ENCODE results near the gene OR2A25.
"Not testable (repeated sequence)": the region's sequence is repeated elsewhere in the genome, so short reads cannot be mapped to it uniquely, and the experiment has no call there.

OR2A25 gene

DNA sequence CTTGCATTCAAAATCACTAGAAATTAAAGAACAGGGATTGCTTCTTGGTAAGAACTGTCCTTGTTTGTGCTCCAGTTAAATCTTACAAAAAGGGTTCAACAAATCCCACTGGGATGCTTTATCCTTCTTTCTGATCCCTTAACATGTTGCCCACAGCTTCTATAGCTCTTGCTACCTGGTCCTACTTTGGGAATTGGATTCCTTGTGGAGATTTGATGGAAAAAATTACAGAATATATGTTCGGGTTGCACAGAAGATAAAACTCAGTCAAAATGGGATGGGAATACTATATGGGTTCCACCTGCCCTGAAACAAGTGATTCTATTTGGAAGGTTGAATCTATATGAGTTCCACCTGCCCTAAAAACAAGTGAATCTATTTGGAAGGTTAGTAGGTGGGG, at the start of gene OR2A25:
OR2A25 (plus strand) TSS at position 301 of the 400 bp plus-strand sequence. CDS start 4,409 bp downstream, outside the sequence.
- DNase-seq = no peak

DNA sequence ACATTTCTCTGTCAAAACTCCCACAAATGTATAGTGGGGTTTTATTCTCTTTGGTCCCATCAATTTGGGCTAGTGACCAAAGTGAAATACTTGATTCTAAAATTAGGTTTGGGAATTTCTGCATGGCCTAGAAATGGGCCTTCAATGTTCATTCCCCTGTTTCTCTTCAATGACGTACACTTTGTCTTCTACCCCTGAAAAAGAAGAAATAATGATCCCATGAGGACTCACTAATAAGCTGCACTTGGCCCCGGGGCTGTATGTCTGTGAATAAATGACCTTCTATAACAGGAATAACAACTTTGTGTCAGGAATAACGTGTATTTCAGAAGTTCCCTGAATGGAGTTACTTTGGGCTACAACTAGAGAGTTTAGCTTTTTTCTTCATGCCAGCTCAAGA, 49.3 kb upstream of the OR2A25 start:
- DNase-seq = no peak

DNA sequence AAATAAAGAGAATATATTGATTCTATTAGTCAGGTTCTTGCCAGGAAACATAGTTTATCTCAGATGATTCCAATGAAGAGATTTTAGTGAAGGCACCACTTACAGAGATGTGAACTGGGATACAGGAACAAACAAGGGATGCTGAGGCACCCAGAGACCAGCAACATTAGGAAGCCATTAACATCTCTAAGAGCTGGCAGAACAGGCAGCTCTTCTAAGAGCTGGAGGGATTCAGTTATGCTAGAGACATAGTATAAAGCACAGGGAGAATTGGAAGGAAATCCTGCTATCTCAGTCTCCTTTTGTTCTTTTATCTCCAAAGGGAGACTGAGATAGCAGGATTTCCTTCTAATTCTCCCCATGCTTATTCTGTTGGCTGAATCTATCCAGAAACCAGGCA, 47.4 kb upstream of the OR2A25 start:
- no peak for DNase-seq

DNA sequence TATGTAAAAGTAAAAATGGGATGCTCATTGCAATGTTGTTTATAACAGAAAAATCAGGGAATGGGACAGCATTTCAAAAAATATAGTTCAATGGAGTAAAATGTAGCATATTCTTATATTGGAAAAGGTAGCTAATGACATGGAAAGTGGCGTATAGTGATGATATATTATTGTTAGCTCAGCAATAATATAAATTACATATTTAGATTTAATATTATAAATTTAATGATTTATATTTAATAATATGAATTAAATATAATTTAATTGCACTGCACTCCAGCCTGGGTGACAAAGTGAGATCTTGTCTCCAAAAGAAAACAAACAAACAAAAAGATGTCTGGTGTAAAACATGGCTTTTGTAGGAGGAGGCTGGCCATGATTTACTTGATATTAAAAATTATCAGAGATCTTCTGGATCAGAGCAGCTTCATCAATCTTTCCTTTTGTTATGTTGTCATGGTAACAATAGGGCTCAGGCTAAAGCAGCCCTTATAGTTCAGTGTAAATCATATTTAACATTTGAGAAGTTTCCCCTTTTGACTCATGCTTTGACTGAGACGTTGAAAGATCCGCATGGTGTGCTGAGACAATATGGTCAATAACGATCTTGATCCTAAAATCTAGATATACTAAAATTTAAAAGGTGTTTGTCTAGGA, 46.3 kb upstream of the OR2A25 start:
- DNase-seq = no peak

- DNase-seq = no peak
These were observed 45.4 kb upstream of the OR2A25 start for GRCh38 chr7:144024213-144024612.

- no peak for DNase-seq
These were observed 43.3 kb upstream of the OR2A25 start for GRCh38 chr7:144026203-144026883.

DNA sequence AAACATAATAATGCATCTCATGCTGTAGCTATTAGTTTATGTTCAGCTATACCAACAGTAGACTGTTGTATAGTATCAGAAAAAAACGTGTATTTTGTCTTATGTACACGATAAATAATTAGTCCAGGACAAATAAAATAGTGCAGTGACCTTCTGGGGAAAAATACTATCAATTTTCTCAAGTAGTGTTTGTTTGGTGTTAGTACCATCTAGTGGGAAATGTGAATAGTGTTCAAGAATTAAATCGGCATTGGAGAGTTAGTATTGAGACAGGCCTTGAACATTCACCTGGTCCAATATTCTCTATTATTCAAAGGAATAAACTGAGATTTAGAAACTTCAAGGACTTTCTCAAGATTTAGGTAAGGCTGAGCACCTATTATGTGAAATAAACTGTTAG, 42.5 kb upstream of the OR2A25 start:
- no peak for DNase-seq

- DNase-seq = no peak
These were observed 41.6 kb upstream of the OR2A25 start for GRCh38 chr7:144027974-144028373.

- no peak for DNase-seq
These were observed 41.1 kb upstream of the OR2A25 start for GRCh38 chr7:144028547-144028946.

- no peak for DNase-seq
These were observed 37.1 kb upstream of the OR2A25 start for GRCh38 chr7:144032516-144032915.

GRCh38 chr7:144032985-144033709, 36.5 kb upstream of the OR2A25 start:
- DNase-seq = no peak

DNA sequence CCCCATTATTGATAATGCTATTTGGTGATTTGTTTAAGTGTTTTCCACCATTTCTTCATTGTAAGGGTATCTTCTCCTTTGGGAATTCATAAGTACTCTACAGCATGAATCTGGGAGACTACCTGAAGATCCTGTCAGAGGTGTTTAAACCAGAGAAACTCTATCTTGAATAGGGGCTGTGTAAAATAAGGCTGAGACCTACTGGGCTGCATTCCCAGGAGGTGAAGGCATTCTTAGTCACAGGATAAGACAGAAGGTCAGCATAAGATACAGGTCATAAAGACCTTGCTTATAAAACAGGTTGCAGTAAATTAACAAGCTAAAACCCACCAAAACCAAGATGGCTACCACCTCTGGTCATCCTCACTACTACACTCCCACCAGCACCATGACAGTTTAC, 34.2 kb upstream of the OR2A25 start:
- DNase-seq = no peak

- no peak for DNase-seq
These were observed 33.2 kb upstream of the OR2A25 start for GRCh38 chr7:144036302-144036885.

- no peak for DNase-seq
These were observed 32.1 kb upstream of the OR2A25 start for GRCh38 chr7:144037414-144038035.

DNA sequence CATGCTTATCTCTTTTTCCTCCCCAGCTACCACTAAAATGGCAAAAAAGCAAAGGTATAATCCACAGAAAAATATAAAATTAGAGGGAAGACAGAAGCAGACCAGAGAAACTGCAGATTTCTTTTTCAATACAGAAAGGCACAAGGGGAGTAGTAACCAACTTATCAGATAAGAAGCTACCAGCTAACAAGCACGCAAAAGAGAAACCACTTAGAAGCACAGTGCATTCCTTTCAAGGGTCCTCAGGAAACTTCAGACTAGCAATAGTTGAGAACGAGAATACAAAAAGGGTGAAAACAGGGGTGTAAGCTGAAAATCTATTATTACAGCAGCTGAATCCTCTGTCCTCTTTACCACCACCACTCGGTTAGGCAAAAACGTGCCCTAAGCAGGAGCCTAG, 30.7 kb upstream of the OR2A25 start:
- no peak for DNase-seq

- no peak for DNase-seq
These were observed 21.0 kb upstream of the OR2A25 start, which contains the start of gene OR2A5 for GRCh38 chr7:144048648-144049047. Gene OR2A5 (plus strand): TSS chr7:144048948. CDS start chr7:144050402, 1,454 bp downstream.

DNA sequence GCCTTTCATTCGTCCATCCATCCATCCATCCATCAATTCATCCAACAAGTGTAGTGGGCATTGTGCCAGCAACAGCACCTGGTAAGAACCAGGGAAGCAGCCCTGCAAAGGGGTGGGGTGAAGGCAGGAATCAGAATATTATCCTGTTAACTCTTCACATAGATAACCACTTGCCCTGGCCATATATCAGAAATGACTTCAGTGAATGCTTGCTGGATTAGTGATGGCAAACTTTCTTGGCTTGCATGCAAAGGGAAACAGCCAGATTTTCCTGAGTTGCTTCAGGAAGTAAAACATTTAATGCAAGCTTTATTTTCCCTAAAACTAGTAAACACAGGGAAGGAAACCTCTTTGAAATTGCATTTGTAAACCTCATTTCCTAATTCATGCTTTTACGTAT, 20.1 kb upstream of the OR2A25 start:
- DNase-seq = no peak

DNA sequence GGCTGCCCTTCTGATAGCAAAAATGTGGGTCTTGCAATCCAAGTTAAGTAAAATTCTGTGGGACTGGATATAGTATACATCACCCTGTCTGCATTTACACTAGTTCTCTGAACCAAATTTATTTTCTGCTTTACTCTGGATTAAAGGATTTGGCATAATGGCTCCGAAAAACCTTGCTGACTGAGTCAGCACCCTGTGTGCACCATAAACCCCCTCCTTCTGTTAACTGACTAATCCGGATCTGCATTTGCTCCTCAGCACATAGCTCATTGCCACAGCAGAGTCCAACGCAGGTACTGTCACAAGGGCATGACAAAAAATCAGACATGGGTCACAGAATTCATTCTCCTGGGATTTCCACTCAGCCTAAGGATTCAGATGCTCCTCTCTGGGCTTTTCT, 19.5 kb upstream of the OR2A25 start:
- DNase-seq = no peak

DNA sequence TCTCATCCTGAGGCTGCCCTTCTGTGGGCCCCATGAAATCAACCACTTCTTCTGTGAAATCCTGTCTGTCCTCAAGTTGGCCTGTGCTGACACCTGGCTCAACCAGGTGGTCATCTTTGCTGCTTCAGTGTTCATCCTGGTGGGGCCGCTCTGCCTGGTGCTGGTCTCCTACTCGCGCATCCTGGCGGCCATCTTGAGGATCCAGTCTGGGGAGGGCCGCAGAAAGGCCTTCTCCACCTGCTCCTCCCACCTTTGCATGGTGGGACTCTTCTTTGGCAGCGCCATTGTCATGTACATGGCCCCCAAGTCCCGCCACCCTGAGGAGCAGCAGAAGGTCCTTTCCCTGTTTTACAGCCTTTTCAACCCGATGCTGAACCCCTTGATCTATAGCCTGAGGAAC, 18.7 kb upstream of the OR2A25 start:
- not testable (repeated sequence) for DNase-seq

- no peak for DNase-seq
These were observed 11.7 kb upstream of the OR2A25 start for GRCh38 chr7:144057954-144058353.

DNA sequence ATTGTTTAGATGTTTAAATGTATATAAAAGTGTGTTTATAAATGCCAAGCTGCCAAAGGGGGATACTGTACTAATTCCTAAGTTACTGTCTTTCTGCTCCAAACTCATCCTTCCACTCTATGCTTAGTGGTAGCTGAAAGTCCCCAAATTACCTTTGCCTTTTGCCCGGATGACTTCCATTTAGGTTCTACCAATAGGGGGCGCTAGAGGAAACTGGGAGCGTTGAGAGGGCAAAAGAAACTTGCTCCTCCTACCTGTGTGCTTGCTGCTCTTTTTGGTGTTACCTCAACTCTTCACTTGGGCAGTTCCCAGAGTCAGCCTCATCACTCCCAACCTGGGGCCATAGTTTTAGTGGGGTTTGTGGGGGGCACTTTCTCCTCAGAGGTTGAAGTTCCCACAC, 5.9 kb upstream of the OR2A25 start:
- DNase-seq = no peak

DNA sequence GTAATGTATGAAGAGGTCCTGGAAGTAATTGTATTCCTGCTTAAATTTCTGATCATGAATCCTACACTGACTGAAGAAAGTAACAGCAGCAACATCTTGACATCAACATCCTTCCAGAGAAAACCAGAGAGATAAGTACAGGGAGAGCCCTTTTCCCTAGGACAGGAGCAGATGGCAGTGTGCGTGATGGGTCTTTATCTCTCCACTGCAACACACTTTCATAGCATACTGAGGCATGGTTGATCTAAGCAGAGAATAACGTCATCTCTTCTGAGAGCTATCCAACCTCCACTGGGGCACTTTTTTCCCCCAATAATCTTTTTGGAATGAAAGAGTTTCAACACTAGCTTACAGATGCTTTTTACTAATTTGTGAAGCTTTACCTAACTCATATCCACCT, 342 bp downstream of the OR2A25 start:
- no peak for DNase-seq

DNA sequence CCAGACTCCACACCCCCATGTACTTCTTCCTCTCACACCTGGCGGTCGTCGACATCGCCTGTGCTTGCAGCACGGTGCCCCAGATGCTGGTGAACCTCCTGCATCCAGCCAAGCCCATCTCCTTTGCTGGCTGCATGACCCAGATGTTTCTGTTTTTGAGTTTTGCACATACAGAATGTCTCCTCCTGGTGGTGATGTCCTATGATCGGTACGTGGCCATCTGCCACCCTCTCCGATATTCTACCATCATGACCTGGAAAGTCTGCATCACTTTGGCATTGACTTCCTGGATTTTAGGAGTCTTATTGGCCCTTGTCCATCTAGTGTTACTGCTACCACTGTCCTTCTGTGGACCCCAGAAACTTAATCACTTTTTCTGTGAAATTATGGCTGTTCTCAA, 4.8 kb downstream of the OR2A25 start:
- DNase-seq = no peak

All from NCI-H510A (cell line).